HG03442 (cell line): ENCODE measurements around the gene CFAP58.

ENCODE experiments used
- ATAC-seq: cut with Tn5 transposase; IDR thresholded peaks from one replicate; pipeline ENCODE4 v1.9.1; 2021; ENCODE audit warnings: mild to moderate bottlenecking, moderate library complexity; ENCODE audit not compliant: unreplicated experiment

The CFAP58 gene

GRCh38 chr10:104353325-104354048 is at the start of gene CFAP58:
CFAP58 (plus strand) TSS chr10:104353833; CDS start chr10:104353898, 65 bp downstream.
- ATAC-seq: peak; percentile 64

GRCh38 chr10:104304356-104304745 is 49.3 kb upstream of the CFAP58 start:
- ATAC-seq: no peak

GRCh38 chr10:104304927-104305326 is 48.7 kb upstream of the CFAP58 start:
- ATAC-seq: no peak

- ATAC-seq: no peak
Measured at GRCh38 chr10:104306897-104307296, 46.7 kb upstream of the CFAP58 start.

GRCh38 chr10:104307576-104308438 is 45.8 kb upstream of the CFAP58 start:
- ATAC-seq: no peak

GRCh38 chr10:104308439-104308903 is 45.2 kb upstream of the CFAP58 start:
- ATAC-seq: peak; percentile 76

- ATAC-seq: no peak
Measured at GRCh38 chr10:104309980-104310978, 43.4 kb upstream of the CFAP58 start.

GRCh38 chr10:104311184-104311720 is 42.4 kb upstream of the CFAP58 start:
- no peak for ATAC-seq

GRCh38 chr10:104314591-104315485 is 38.8 kb upstream of the CFAP58 start:
- ATAC-seq: no peak

GRCh38 chr10:104315486-104315921 is 38.1 kb upstream of the CFAP58 start:
- ATAC-seq: no peak

GRCh38 chr10:104316321-104317099 is 37.1 kb upstream of the CFAP58 start:
- ATAC-seq: no peak

GRCh38 chr10:104317269-104317710 is 36.3 kb upstream of the CFAP58 start:
- ATAC-seq: peak; percentile 42

GRCh38 chr10:104317726-104318299 is 35.8 kb upstream of the CFAP58 start:
- peak; percentile 41 for ATAC-seq

- no peak for ATAC-seq
Measured at GRCh38 chr10:104318326-104318725, 35.3 kb upstream of the CFAP58 start.

- no peak for ATAC-seq
Measured at GRCh38 chr10:104318810-104319741, 34.6 kb upstream of the CFAP58 start.

GRCh38 chr10:104321226-104321625 is 32.4 kb upstream of the CFAP58 start:
- no peak for ATAC-seq
